HG02852 (cell line): ENCODE measurements around the gene RGS14.
A peak's percentile ranks its signal among the peaks of the same experiment; 100 is the strongest.
"Not testable (repeated sequence)": the region's sequence is repeated elsewhere in the genome, so short reads cannot be mapped to it uniquely, and the experiment has no call there.

Experiments
- ATAC-seq: cut with Tn5 transposase; IDR thresholded peaks from one replicate; pipeline ENCODE4 v1.9.1; 2021; ENCODE audit warnings: mild to moderate bottlenecking, moderate library complexity; ENCODE audit not compliant: unreplicated experiment

Gene RGS14

DNA sequence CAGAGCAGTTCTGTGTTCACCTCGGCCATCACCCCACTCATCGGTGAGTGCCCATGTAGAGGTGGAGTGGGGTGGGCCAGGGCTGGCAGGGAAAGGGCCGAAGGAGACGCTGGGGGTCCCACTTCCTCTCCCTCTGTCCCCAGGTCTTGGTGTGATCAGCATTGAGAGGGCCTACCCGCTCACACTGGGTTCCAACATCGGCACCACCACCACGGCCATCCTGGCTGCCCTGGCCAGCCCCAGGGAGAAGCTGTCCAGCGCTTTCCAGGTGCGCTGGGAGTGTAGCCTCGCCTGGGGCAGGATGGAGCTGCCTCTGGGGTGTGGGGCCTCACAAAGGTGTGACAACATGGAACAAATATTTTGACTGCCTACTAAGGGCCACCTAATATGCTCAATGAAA is 39.1 kb downstream of the RGS14 start:
- ATAC-seq, result no peak

- no peak for ATAC-seq
These were observed 40.2 kb downstream of the RGS14 start for GRCh38 chr5:177397875-177398390.

- ATAC-seq, result no peak
These were observed 42.5 kb downstream of the RGS14 start, which contains the start of gene PFN3 for GRCh38 chr5:177399997-177400868. PFN3 (minus strand) TSS chr5:177400661; CDS start chr5:177400576, 85 bp downstream.

GRCh38 chr5:177402271-177403043 is 44.7 kb downstream of the RGS14 start:
- ATAC-seq, result no peak

DNA sequence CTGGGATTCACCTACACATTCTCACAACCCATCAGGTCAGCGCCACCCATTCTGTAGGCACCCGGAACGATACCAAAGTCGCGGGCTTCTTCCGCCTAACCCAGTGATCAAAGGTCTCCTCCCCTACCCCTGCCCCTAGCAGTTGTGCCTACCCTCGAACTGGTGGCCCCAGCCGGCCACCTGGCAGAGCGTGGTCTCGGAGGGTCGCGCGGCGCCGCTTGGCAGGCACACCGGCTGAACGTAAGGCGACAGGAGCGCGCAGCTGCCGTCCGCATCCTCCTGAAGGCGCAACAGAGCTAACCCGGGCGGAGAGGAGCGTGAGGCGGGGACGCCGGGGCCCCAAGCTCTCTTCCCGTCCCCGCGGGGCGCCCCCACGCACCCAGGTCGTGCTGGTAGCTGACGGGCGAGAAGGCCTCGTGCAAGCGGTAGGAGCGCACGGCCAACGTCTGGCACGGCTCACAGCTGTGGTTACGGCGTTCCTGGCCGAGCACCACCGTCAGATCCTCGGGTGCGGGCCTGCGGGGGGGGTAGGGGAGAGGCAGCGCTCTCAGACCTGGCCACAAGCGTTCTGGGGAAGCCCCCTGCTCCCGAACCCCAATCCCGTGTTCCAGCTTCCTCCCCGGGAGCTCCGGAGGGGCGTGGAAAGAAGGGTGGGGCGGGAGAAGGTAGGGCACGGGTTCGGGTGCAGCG is 45.5 kb downstream of the RGS14 start:
- ATAC-seq, result peak; percentile 14

- peak; percentile 79 for ATAC-seq
These were observed 46.3 kb downstream of the RGS14 start for GRCh38 chr5:177403792-177404640.

DNA sequence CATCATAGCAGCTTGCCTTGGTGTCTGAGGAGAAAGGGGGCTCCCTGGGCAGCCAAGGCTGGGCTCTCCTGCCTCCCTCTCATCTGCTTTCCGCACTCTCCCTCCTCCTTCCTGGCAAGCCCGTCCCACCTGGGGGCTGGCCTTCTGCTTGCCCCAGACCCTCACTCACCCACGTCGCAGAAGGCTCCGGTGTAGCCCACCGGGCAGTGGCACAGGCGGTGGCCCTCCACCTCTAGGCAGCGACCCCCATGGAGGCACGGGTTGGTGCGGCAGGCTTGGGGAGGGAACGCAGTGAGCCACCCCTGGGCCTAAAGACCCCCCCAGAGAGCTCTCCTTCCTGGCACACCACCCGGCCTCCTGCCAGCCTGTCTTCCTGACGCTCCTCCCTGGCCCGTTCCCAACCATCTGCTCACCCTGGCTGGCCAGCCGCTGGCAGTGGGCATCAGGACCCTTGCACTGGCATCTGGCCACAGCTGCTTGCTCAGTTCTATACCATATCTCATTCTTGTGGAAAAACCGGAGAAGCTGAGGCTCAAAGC is 47.0 kb downstream of the RGS14 start:
- ATAC-seq, result no peak

DNA sequence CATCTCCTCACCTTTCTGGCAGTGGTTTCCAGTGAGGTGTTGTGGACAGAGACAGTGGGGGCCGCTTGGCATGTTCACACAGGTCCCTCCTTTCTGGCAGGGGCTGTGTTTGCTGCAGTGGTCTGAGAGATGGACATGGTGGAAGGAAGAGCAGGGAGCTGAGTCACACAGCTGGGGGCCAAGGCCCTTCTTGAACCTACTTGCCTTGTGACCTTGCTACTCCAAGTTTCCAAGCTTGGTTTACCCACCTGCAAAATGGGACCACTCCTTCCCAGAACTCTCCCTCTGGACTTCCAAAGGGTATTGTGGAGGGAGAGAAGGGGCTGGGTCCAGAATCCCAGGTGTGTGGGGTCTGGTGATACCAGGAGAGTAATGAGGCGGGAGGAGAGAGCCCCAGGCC is 47.6 kb downstream of the RGS14 start:
- ATAC-seq, result no peak

- ATAC-seq, result no peak
These were observed 48.1 kb downstream of the RGS14 start for GRCh38 chr5:177405805-177406204.

DNA sequence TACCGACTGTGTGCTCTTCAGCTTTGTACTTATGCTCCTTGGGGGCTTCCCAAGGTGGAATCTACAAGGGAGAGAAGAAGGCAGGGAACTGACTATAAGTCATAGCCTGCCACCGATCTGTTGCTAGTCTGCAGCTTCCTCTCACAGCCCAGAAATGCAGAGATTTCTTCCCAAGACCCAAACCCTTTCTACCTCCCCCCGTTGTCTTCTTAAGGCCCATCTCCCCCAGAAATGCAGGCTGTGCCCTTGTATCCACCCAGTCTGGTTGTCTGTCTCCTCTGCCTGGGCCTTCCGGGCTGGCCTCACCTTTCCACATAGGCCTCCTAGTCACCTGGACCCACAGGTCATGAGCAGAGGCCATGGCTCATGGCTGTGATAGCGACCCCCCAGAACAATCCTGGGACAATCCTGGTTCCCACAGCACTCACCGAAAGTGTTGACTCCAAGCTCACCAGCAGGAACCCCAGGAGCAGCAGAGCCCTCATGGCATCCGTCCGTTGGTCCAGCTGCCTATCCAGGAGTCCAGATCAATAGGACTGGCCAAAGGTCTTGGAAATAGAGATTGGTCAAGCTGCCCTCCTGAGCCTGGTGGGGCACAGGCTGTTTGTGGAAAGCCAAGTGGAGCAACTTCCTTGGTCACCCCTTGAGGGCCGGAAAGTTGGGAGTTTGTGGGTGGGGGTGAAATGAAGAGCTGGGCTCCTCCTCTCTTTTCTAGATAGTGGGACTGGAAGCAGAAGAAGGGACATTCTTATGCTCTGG is 51.5 kb downstream of the RGS14 start, which contains the start of gene F12:
Gene F12, minus strand, starts transcription at position 522 of the 759 bp plus-strand sequence. Its CDS starts 37 bp downstream, at position 485.
- ATAC-seq, result no peak

GRCh38 chr5:177410575-177410974 is 52.9 kb downstream of the RGS14 start:
- ATAC-seq, result no peak

GRCh38 chr5:177412603-177413233 is 55.0 kb downstream of the RGS14 start:
- ATAC-seq, result peak; percentile 73

DNA sequence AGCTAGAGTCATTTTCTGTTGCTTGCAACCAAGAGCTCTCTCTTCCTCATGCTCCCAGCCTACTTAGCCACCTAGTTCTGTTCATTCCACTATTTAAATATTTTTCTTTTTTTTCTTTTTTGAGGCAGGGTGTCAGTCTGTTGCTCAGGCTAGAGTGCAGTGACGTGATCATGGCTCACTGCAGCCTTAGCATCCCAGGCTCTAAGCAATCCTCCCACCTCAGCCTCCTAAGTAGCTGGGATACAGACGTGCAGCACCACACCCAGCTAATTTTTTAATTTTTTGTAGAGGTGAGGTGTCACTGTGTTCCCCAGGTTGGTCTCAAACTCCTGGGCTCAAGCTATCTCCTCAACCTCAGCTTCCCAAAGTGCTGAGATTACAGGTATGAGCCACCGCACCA is 56.8 kb downstream of the RGS14 start:
- no peak for ATAC-seq

DNA sequence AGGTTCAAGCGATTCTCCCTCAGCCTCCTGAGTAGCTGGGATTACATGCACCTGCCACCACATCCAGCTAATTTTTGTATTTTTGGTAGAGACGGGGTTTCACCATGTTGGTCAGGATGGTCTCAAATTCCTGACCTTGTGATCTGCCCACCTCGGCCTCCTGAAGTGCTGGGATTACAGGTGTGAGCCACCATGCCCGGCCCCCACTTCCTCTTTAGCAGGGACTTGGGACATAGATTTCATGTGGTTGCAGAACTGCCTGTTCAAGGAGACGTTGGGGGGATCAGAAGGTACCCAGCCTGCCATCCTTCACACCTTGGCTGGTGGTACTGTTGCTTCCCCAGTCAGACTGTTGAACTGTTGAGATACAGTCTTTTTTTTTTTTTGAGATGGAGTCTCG is 59.4 kb downstream of the RGS14 start:
- not testable (repeated sequence) for ATAC-seq

GRCh38 chr5:177419046-177419445 is 61.3 kb downstream of the RGS14 start:
- no peak for ATAC-seq

- ATAC-seq, result not testable (repeated sequence)
These were observed 62.7 kb downstream of the RGS14 start for GRCh38 chr5:177420472-177420871.

- ATAC-seq, result no peak
These were observed 63.5 kb downstream of the RGS14 start for GRCh38 chr5:177421062-177421798.
